PC-3 (cell line): ENCODE data around the gene FAM171A2. TPM values are rescaled to one million over a fixed set of nuclear protein-coding genes. Genes with fewer than 3 reads are reported as not detected.

Experiments
- ATAC-seq: fragments of 200-7000 bp; cut with Tn5 transposase; 2 replicates; pipeline ENCODE4 v1.9.1; 2020; ENCODE audit warnings: mild to moderate bottlenecking, moderate library complexity
- BruUV-seq: library from RNA; stranded (reverse); fragments of 400-500 nt; replicated peaks from 2 replicates; lab custom pipeline; 2021; lab: Mats Ljungman, UMichigan
- CTCF ChIA-PET: fragments of 300-600 bp; sonication (Branson Sonifier 250); formaldehyde crosslinking; loops from one replicate; lab custom pipeline; 2022; ENCODE audit warnings: antibody characterized with exemption; lab: Charles Lee
- POLR2A ChIA-PET: fragments of 300-600 bp; sonication (Branson Sonifier 250); formaldehyde crosslinking; loops from one replicate; lab custom pipeline; 2022; ENCODE audit warnings: antibody characterized with exemption; ENCODE audit not compliant: unreplicated experiment; lab: Charles Lee
- DNase-seq: peaks from one replicate; pipeline ENCODE4 v3.0.0-alpha.2; 2015
- H2AFZ ChIP-seq: fragments of 300-600 bp; sonication (generic); 2 replicates; pipeline ENCODE4 v1.6.0; 2016; ENCODE audit warnings: antibody characterized with exemption, low read length
- H3F3A ChIP-seq: fragments of 300-600 bp; sonication (generic); one replicate; pipeline ENCODE4 v1.6.0; 2017; ENCODE audit warnings: antibody characterized with exemption, low read length, control low read depth, mild to moderate bottlenecking; ENCODE audit not compliant: unreplicated experiment
- H3K27ac ChIP-seq: fragments of 300-600 bp; sonication (generic); 2 replicates; pipeline ENCODE4 v1.5.1; 2016; ENCODE audit warnings: mild to moderate bottlenecking, low read length
- H3K27me3 ChIP-seq: fragments of 300-600 bp; sonication (generic); 2 replicates; pipeline ENCODE4 v1.6.1; 2016; ENCODE audit warnings: low read length, mixed read lengths
- H3K36me3 ChIP-seq: fragments of 300-600 bp; sonication (generic); 2 replicates; pipeline ENCODE4 v1.6.1; 2016; ENCODE audit warnings: low read depth, mixed run types, low read length, mixed read lengths
- H3K4me1 ChIP-seq: fragments of 300-600 bp; sonication (generic); 2 replicates; pipeline ENCODE4 v1.5.1; 2016; ENCODE audit warnings: low read length; ENCODE audit not compliant: insufficient read depth
- H3K4me2 ChIP-seq: fragments of 300-600 bp; sonication (generic); 2 replicates; pipeline ENCODE4 v1.6.0; 2016; ENCODE audit warnings: low read length
- H3K4me3 ChIP-seq: fragments of 300-600 bp; sonication (generic); 2 replicates; pipeline ENCODE4 v1.5.1; 2016; ENCODE audit warnings: mild to moderate bottlenecking, low read length, mixed read lengths
- H3K79me2 ChIP-seq: fragments of 300-600 bp; sonication (generic); 2 replicates; pipeline ENCODE4 v1.6.1; 2017; ENCODE audit warnings: low read length, mixed read lengths
- H3K9ac ChIP-seq: fragments of 300-600 bp; sonication (generic); 2 replicates; pipeline ENCODE4 v1.6.0; 2016; ENCODE audit warnings: mild to moderate bottlenecking, low read length
- H3K9me2 ChIP-seq: fragments of 300-600 bp; sonication (generic); replicated peaks from 2 replicates; pipeline ENCODE4 v1.6.1; 2016; ENCODE audit warnings: mixed run types, low read length, mixed read lengths
- H3K9me3 ChIP-seq: fragments of 300-600 bp; sonication (generic); 2 replicates; pipeline ENCODE4 v1.6.1; 2016; ENCODE audit warnings: low read length, mixed read lengths
- H4K20me1 ChIP-seq: fragments of 300-600 bp; sonication (generic); 2 replicates; pipeline ENCODE4 v1.6.1; 2016; ENCODE audit warnings: low read length, mixed read lengths
- CTCF ChIP-seq: fragments of 300-600 bp; sonication (generic); conservative IDR thresholded peaks from 2 replicates; pipeline ENCODE4 v1.5.1; 2017; ENCODE audit warnings: antibody characterized with exemption, low read depth, mild to moderate bottlenecking, low read length
- EZH2 ChIP-seq: fragments of 300-600 bp; sonication (generic); IDR thresholded peaks from one replicate; pipeline ENCODE4 v1.6.1; 2017; ENCODE audit warnings: antibody characterized with exemption, mild to moderate bottlenecking, low read length; ENCODE audit not compliant: unreplicated experiment
- EZH2phosphoT487 ChIP-seq: fragments of 300-600 bp; sonication (generic); IDR thresholded peaks from 2 replicates; pipeline ENCODE4 v1.6.1; 2018; ENCODE audit warnings: mild to moderate bottlenecking, antibody characterized with exemption, low read length, borderline replicate concordance
- intact Hi-C: fragments of 100-400 bp; cut with micrococcal nuclease; formaldehyde crosslinking; loops from 2 replicates; pipeline ENCODE4 v1.9.0; 2023
- total RNA-seq: library from RNA; depleted of rRNA; stranded (reverse); fragments of >200 nt; gene quantifications from 2 replicates; pipeline ENCODE4 v1.2.3, GENCODE V29; 2014

Gene FAM171A2
- total RNA-seq, 1 experiment from 2014 or later: 16.3 TPM

- no peaks in the 10 kb centered on the region for H3K9me2 ChIP-seq
- no peaks in the 10 kb centered on the region for H3K9me3 ChIP-seq
- no peak overlapping the region for H3K4me2 ChIP-seq
- H3K4me3 ChIP-seq: no peak overlapping the region
- H3K79me2 ChIP-seq: no peaks in the 10 kb centered on the region
- no peaks in the 10 kb centered on the region for H3K36me3 ChIP-seq
- ATAC-seq (no peak), DNase-seq (no peak)
- no TSS peak for BruUV-seq
- no peak overlapping the region for H3K9ac ChIP-seq
- TF ChIP-seq EZH2phosphoT487: no peak
- TF ChIP-seq EZH2: no peak
- no peak for TF ChIP-seq CTCF
- no peaks in the 10 kb centered on the region; the same call in 1 of the 2 replicates for H3K4me1 ChIP-seq
- H3K27ac ChIP-seq: no peak overlapping the region
- no peaks in the 10 kb centered on the region for H3K27me3 ChIP-seq
- intact Hi-C loops: no loop called here
- H4K20me1 ChIP-seq: no peaks in the 10 kb centered on the region
- H3F3A ChIP-seq: no peaks in the 10 kb centered on the region
- ChIA-PET CTCF (interaction anchor here (0.8 kb wide), 1 partner anchor 9 kb away, joined by 3 read pairs; no protein-coding TSS in a partner anchor), POLR2A (no interaction called here)
- H2AFZ ChIP-seq: no peak overlapping the region
Measured at GRCh38 chr17:44360826-44361225, 2.8 kb downstream of the FAM171A2 start.

- intact Hi-C loops: no loop called here
- CTCF ChIA-PET: no interaction called here
- Histone ChIP-seq H3K4me1 (no peaks in the 10 kb centered on the region; the same call in 1 of the 2 replicates), H3K4me2 (no peak overlapping the region), H3K9me2 (no peaks in the 10 kb centered on the region), H2AFZ (no peak overlapping the region), H4K20me1 (no peaks in the 10 kb centered on the region), H3K27me3 (no peaks in the 10 kb centered on the region), H3F3A (no peaks in the 10 kb centered on the region), H3K79me2 (no peaks in the 10 kb centered on the region), H3K27ac (no peak overlapping the region), H3K9ac (no peak overlapping the region), H3K9me3 (no peaks in the 10 kb centered on the region), H3K4me3 (no peak overlapping the region), H3K36me3 (no peaks in the 10 kb centered on the region)
- POLR2A ChIA-PET: no interaction called here
- ATAC-seq (no peak), DNase-seq (no peak)
- TF ChIP-seq EZH2phosphoT487: no peak
- TF ChIP-seq EZH2: no peak
- no peak for TF ChIP-seq CTCF
- no TSS peak for BruUV-seq
Measured at GRCh38 chr17:44360144-44360533, 3.5 kb downstream of the FAM171A2 start.

GRCh38 chr17:44359458-44360143 lies 4.1 kb downstream of the FAM171A2 start:
- no peak for TF ChIP-seq EZH2phosphoT487
- TF ChIP-seq CTCF: no peak
- no peak for TF ChIP-seq EZH2
- no peaks in the 10 kb centered on the region for H3K79me2 ChIP-seq
- no peak overlapping the region for H3K27ac ChIP-seq
- CTCF ChIA-PET: no interaction called here
- DNase-seq (no peak), ATAC-seq (no peak)
- H3K9ac ChIP-seq: no peak overlapping the region
- no peaks in the 10 kb centered on the region for H3F3A ChIP-seq
- H3K4me2 ChIP-seq: no peak overlapping the region
- intact Hi-C loops: no loop called here
- no TSS peak for BruUV-seq
- H3K36me3 ChIP-seq: no peaks in the 10 kb centered on the region
- POLR2A ChIA-PET: no interaction called here
- no peaks in the 10 kb centered on the region for H3K9me3 ChIP-seq
- no peak overlapping the region for H2AFZ ChIP-seq
- H3K4me3 ChIP-seq: no peak overlapping the region
- H4K20me1 ChIP-seq: no peaks in the 10 kb centered on the region
- H3K4me1 ChIP-seq: no peaks in the 10 kb centered on the region; the same call in 1 of the 2 replicates
- no peaks in the 10 kb centered on the region for H3K9me2 ChIP-seq
- H3K27me3 ChIP-seq: no peaks in the 10 kb centered on the region
